Panc1 (cell line): ENCODE results near the gene VIPR2. TPM values are rescaled to one million over a fixed set of nuclear protein-coding genes. Genes with fewer than 3 reads are reported as not detected.
A peak's percentile ranks its signal among the peaks of the same experiment; 100 is the strongest.
"Not testable (repeated sequence)": the region's sequence is repeated elsewhere in the genome, so short reads cannot be mapped to it uniquely, and the experiment has no call there.

Experiments
- ATAC-seq: fragments of 200-7000 bp; cut with Tn5 transposase; 2 replicates; pipeline ENCODE4 v1.9.1; 2020; ENCODE audit warnings: mild to moderate bottlenecking, moderate library complexity
- BruUV-seq: library from RNA; stranded (reverse); fragments of 400-500 nt; replicated peaks from 2 replicates; lab custom pipeline; 2021; lab: Mats Ljungman, UMichigan
- CTCF ChIA-PET: fragments of 300-600 bp; sonication (Branson Sonifier 250); formaldehyde crosslinking; loops from one replicate; lab custom pipeline; 2022; ENCODE audit warnings: antibody characterized with exemption; lab: Charles Lee
- POLR2A ChIA-PET: fragments of 300-600 bp; sonication (Branson Sonifier 250); formaldehyde crosslinking; loops from one replicate; lab custom pipeline; 2022; ENCODE audit warnings: antibody characterized with exemption; lab: Charles Lee
- DNase-seq: peaks from one replicate; pipeline ENCODE4 v3.0.0-alpha.2; 2010; ENCODE audit warnings: low read depth, low spot score
- H3K27ac ChIP-seq: 2 replicates; pipeline ENCODE4 v1.5.1; 2011; ENCODE audit warnings: mild to moderate bottlenecking, low read length, inconsistent platforms
- H3K27me3 ChIP-seq: fragments of 200-500 bp; sonication (Bioruptor generic); 2 replicates; pipeline ENCODE4 v1.6.0; 2014; ENCODE audit warnings: low read length, inconsistent platforms; ENCODE audit not compliant: control insufficient read depth, insufficient read depth
- H3K36me3 ChIP-seq: fragments of 200-500 bp; sonication (Bioruptor generic); 2 replicates; pipeline ENCODE4 v1.5.1; 2014; ENCODE audit warnings: inconsistent platforms, mild to moderate bottlenecking, low read length, moderate library complexity; ENCODE audit not compliant: control insufficient read depth, insufficient read depth
- H3K4me1 ChIP-seq: 2 replicates; pipeline ENCODE4 v1.5.1; 2011; ENCODE audit warnings: inconsistent platforms, mild to moderate bottlenecking, low read length, moderate library complexity; ENCODE audit not compliant: control insufficient read depth, insufficient read depth
- H3K4me3 ChIP-seq, 2 experiments: 2 replicates each; pipeline ENCODE4 v1.5.1; 2011 to 2012; ENCODE audit warnings: low read depth in 2 of 2, low read length in 2 of 2, mild to moderate bottlenecking in 2 of 2, inconsistent platforms in 1 of 2, moderate library complexity in 1 of 2
- H3K9me3 ChIP-seq: fragments of 200-500 bp; sonication (Bioruptor generic); 2 replicates; pipeline ENCODE4 v1.5.1; 2014; ENCODE audit warnings: low read depth, mild to moderate bottlenecking, inconsistent platforms, low read length, moderate library complexity; ENCODE audit not compliant: control insufficient read depth, insufficient read depth
- CTCF ChIP-seq: fragments of 450-650 bp; IDR thresholded peaks from 2 replicates; pipeline ENCODE4 v1.5.1; 2017; ENCODE audit warnings: mild to moderate bottlenecking
- POLR2AphosphoS5 ChIP-seq: IDR thresholded peaks from 2 replicates; pipeline ENCODE4 v1.6.1; 2012; ENCODE audit warnings: mild to moderate bottlenecking, low read depth, low read length, moderate library complexity
- SIN3A ChIP-seq: IDR thresholded peaks from 2 replicates; pipeline ENCODE4 v1.6.1; 2012; ENCODE audit warnings: low read depth, mild to moderate bottlenecking, low read length, moderate library complexity, borderline replicate concordance; ENCODE audit not compliant: insufficient read depth
- TCF7L2 ChIP-seq: IDR thresholded peaks from 2 replicates; pipeline ENCODE4 v1.6.1; 2011; ENCODE audit warnings: mild to moderate bottlenecking, low read depth, low read length, inconsistent platforms
- in situ Hi-C: cut with HindIII; loops from 2 replicates; pipeline ENCODE4 v1.10.0; 2016; ENCODE audit warnings: low sequenced_read_pairs, low pct_unique_long_range_greater_than_20kb
- intact Hi-C: fragments of 100-400 bp; cut with micrococcal nuclease; formaldehyde crosslinking; loops from one replicate; pipeline ENCODE4 v1.10.0; 2022; ENCODE audit not compliant: unreplicated experiment
- total RNA-seq: library from RNA; stranded (reverse); gene quantifications from one replicate; pipeline ENCODE4 v1.2.1, GENCODE V29; 2021; ENCODE audit not compliant: unreplicated experiment
- TF ChIP-seq, protein P1 (sequence below), 2 experiments: IDR thresholded peaks; 2 replicates each; pipeline ENCODE4 v1.6.1; 2011 to 2012; ENCODE audit warnings: low read depth in 2 of 2, control low read depth in 1 of 2, low read length in 1 of 2, mild to moderate bottlenecking in 1 of 2, moderate library complexity in 1 of 2; ENCODE audit not compliant: insufficient read depth in 1 of 2

The VIPR2 gene
- total RNA-seq, 1 experiment from 2014 or later, result not detected

DNA sequence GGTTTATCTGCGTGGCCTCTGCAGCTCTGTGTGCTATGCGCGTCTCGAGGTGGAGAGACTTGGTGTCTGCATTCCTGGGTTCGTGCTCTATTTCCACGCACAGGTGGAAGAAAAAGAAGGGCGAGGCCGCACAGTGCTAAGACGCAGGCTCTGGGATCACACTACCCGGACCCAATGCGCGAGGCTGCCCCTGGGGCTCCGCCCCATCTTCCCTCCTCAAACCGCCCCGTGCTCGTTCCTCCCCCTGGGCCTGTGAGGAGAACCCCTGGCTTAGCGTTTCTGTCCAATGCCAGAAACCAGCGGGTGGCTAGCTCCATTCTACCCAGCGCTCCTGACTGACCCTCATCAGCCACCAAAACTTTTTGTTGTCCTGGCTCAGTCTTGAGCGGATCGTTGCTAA lies 145.2 kb downstream of the VIPR2 start:
- Histone ChIP-seq H3K9me3 (no peaks in the 10 kb centered on the region), H3K27me3 (no peaks in the 10 kb centered on the region), H3K36me3 (no peaks in the 10 kb centered on the region), H3K4me3 (no peak overlapping the region), H3K27ac (no peak overlapping the region), H3K4me1 (no peaks in the 10 kb centered on the region)
- in situ Hi-C loops (no loop called here), intact Hi-C loops (no loop called here)
- ChIA-PET CTCF (no interaction called here), POLR2A (no interaction called here)
- ATAC-seq (no peak), DNase-seq (no peak)
- no TSS peak for BruUV-seq
- TF ChIP-seq, protein P1, sequence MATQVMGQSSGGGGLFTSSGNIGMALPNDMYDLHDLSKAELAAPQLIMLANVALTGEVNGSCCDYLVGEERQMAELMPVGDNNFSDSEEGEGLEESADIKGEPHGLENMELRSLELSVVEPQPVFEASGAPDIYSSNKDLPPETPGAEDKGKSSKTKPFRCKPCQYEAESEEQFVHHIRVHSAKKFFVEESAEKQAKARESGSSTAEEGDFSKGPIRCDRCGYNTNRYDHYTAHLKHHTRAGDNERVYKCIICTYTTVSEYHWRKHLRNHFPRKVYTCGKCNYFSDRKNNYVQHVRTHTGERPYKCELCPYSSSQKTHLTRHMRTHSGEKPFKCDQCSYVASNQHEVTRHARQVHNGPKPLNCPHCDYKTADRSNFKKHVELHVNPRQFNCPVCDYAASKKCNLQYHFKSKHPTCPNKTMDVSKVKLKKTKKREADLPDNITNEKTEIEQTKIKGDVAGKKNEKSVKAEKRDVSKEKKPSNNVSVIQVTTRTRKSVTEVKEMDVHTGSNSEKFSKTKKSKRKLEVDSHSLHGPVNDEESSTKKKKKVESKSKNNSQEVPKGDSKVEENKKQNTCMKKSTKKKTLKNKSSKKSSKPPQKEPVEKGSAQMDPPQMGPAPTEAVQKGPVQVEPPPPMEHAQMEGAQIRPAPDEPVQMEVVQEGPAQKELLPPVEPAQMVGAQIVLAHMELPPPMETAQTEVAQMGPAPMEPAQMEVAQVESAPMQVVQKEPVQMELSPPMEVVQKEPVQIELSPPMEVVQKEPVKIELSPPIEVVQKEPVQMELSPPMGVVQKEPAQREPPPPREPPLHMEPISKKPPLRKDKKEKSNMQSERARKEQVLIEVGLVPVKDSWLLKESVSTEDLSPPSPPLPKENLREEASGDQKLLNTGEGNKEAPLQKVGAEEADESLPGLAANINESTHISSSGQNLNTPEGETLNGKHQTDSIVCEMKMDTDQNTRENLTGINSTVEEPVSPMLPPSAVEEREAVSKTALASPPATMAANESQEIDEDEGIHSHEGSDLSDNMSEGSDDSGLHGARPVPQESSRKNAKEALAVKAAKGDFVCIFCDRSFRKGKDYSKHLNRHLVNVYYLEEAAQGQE (IDR thresholded peaks at IDR 0.05; ENCODE audit: insufficient read depth in 1 of 2, low read depth in 2 of 2, low read length in 1 of 2), result no peak
- TF ChIP-seq SIN3A (no peak), CTCF (no peak), POLR2AphosphoS5 (no peak)

- ATAC-seq, CTCF ChIA-PET, POLR2A ChIA-PET, intact Hi-C loops, H3K4me3 ChIP-seq, DNase-seq, H3K36me3 ChIP-seq, H3K9me3 ChIP-seq, H3K27ac ChIP-seq, BruUV-seq, H3K4me1 ChIP-seq, H3K27me3 ChIP-seq, in situ Hi-C loops: not testable (repeated sequence)
Observed at GRCh38 chr7:158998261-158998660, 146.4 kb downstream of the VIPR2 start.

GRCh38 chr7:158997471-158997870 lies 147.2 kb downstream of the VIPR2 start:
- no peak overlapping the region for H3K27ac ChIP-seq
- in situ Hi-C loops, result no loop called here
- ChIA-PET POLR2A (no interaction called here), CTCF (no interaction called here)
- H3K36me3 ChIP-seq, result no peaks in the 10 kb centered on the region
- no peak for DNase-seq
- H3K4me3 ChIP-seq, result peak overlapping the region; percentile 24 to 47
- peak; percentile 84 for ATAC-seq
- H3K4me1 ChIP-seq, result no peaks in the 10 kb centered on the region
- intact Hi-C loops, result no loop called here
- no peaks in the 10 kb centered on the region for H3K9me3 ChIP-seq
- no TSS peak for BruUV-seq
- H3K27me3 ChIP-seq, result no peaks in the 10 kb centered on the region
- no peak for TF ChIP-seq POLR2AphosphoS5
- TF ChIP-seq, protein P1 (IDR thresholded peaks at IDR 0.05; ENCODE audit: insufficient read depth in 1 of 2, low read depth in 2 of 2, low read length in 1 of 2), result no peak
- no peak for TF ChIP-seq SIN3A
- TF ChIP-seq CTCF, result no peak
- TF ChIP-seq TCF7L2, result no peak
